ENCODE measurements around the gene TRMT1. TPM values are rescaled to one million over a fixed set of nuclear protein-coding genes. Genes with fewer than 3 reads are reported as not detected.

Gene TRMT1
- total RNA-seq, 4 donors from 2014 or later = 27.1 to 71.8 (median 28.3) TPM

DNA sequence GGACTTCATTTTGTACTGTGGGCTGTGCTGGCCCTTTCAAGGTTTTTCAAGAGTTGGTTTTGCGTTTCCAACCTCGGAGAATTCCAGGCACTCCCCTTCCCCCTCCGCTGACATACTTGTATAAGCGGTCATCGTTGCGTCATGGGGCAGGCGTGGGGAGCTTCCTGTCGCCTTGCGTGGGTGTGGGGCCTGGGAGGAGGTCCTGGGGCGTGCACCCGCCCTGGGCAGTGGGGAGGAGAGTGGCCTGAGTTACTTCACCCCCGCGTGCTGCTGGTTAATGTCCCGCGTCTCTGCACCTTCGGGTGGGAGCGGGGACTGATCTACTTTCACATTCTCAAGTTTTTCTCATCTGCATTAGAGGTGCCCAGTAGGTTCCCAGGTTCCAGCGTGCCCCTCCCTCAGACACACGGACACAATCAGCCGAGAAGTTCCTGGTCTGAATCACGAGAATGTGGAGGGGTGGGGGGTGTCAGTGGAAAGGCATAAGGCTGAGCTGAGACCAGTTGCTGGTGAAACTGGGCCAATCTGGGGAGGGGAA lies 37.8 kb upstream of the TRMT1 start:
- peaks cover 0 to 28% (median 13%) of the 10 kb centered on the region in 4 donors for H3K4me1 ChIP-seq
- peak overlapping the region; percentile 94 to 99 (median 98) for H3K27ac ChIP-seq
- TF ChIP-seq POLR2A (IDR thresholded peaks at IDR 0.05) = peak; percentile 85 to 93
- no peak for TF ChIP-seq CTCF (IDR thresholded peaks at IDR 0.05)
- H3K27me3 ChIP-seq = no peaks in the 10 kb centered on the region
- no peaks in the 10 kb centered on the region for H3K36me3 ChIP-seq
- no peaks in the 10 kb centered on the region for H3K9me3 ChIP-seq
- peak overlapping the region; percentile 72 to 93 (median 88) for H3K4me3 ChIP-seq
- peak; percentile 85 to 96 (median 93) for DNase-seq

DNA sequence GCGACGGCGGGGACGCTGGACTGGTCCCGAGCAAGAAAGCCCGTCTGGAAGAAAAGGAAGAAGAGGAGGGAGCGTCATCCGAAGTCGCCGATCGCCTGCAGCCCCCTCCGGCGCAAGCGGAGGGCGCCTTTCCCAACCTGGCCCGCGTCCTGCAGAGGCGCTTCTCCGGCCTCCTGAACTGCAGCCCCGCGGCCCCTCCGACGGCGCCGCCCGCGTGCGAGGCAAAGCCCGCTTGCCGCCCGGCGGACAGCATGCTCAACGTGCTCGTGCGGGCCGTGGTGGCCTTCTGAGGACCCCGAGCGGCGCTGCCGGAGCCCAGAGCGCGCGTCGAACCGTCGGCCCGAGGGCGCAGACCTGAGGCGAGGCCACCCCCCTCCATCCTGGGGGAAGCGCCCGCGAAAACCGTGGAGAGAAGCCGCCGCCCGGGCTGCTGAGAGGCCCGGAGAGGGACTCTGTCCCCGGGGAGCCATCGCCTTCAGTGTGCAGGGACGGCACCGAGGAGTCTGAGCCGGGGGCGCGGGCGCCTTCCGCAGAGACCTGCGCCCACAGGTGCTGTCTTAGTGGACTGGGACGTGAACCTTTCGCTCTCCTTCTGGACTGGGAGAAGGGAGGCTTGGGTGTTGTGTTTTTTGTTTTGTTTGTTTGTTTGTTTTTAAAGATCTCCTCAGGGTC lies 37.2 kb upstream of the TRMT1 start:
- peak overlapping the region; percentile 72 to 93 (median 88) for H3K4me3 ChIP-seq
- peak overlapping the region; percentile 94 to 99 (median 98) for H3K27ac ChIP-seq
- TF ChIP-seq CTCF (IDR thresholded peaks at IDR 0.05) (peak in 2 of 6 experiments; percentile 4 to 18), POLR2A (IDR thresholded peaks at IDR 0.05) (no peak)
- H3K9me3 ChIP-seq = no peaks in the 10 kb centered on the region
- no peaks in the 10 kb centered on the region for H3K36me3 ChIP-seq
- peaks cover 0 to 34% (median 13%) of the 10 kb centered on the region in 4 donors for H3K4me1 ChIP-seq
- no peaks in the 10 kb centered on the region for H3K27me3 ChIP-seq
- DNase-seq = peak in 2 of 3 donors; percentile 44 to 65

GRCh38 chr19:13152974-13153568 lies 36.5 kb upstream of the TRMT1 start:
- H3K9me3 ChIP-seq = no peaks in the 10 kb centered on the region
- no peaks in the 10 kb centered on the region for H3K36me3 ChIP-seq
- peak overlapping the region; percentile 72 to 93 (median 88) for H3K4me3 ChIP-seq
- DNase-seq = peak; percentile 97 to 98 (median 97)
- peak in 3 of 6 experiments; percentile 2 to 11 (median 9) for TF ChIP-seq CTCF (IDR thresholded peaks at IDR 0.05)
- peak; percentile 100 for TF ChIP-seq POLR2A (IDR thresholded peaks at IDR 0.05)
- no peaks in the 10 kb centered on the region for H3K27me3 ChIP-seq
- H3K27ac ChIP-seq = peak overlapping the region; percentile 94 to 99 (median 98)
- H3K4me1 ChIP-seq = peaks cover 0 to 37% (median 13%) of the 10 kb centered on the region in 4 donors

- H3K27me3 ChIP-seq = no peaks in the 10 kb centered on the region
- no peaks in the 10 kb centered on the region for H3K9me3 ChIP-seq
- no peaks in the 10 kb centered on the region for H3K36me3 ChIP-seq
- peak overlapping the region; percentile 94 to 99 (median 98) for H3K27ac ChIP-seq
- H3K4me1 ChIP-seq = peaks cover 0 to 38% (median 12%) of the 10 kb centered on the region in 4 donors
- no peak for DNase-seq
- TF ChIP-seq POLR2A (IDR thresholded peaks at IDR 0.05) (no peak), CTCF (IDR thresholded peaks at IDR 0.05) (no peak)
- H3K4me3 ChIP-seq = peak overlapping the region; percentile 72 to 93 (median 88)
Measured at GRCh38 chr19:13152356-13152973, 35.9 kb upstream of the TRMT1 start.

DNA sequence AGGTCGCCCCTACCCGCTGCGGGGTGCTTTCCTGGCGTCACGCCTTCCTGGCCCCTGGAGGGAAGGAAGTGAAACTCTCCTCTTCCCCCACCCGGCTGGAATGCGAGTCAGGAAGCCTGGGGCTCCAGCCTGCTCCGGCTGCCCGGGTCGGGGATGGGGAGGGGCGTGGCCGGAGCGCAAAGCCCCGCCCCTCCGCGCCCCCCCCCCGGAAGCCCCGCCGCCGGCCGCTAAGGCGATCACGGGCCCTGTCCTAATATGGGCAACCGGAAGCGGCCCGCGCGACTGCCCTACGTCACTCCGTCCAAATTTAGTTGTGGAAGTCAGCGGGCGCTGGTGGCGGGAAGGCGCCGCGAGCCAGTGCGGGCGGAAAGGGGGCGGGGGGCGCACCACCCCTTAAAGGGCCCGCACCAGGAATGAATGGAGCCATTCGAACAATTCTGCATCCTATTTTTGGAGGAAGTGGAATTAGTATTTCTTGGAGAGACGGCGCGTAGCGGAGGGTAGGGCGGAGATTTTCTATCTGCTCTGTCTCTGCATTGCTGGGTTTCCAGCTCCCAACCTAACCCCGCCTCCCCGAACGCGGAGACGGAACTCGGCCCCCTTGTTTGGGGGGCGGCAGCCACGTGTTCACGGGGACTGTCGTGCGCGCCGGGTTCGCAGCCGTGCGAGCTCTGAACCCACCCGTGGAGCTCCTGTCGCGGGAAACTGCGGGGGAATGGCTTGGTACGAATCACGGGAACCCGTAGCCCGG lies 35.2 kb upstream of the TRMT1 start:
- no peaks in the 10 kb centered on the region for H3K9me3 ChIP-seq
- peak; percentile 97 to 98 for TF ChIP-seq POLR2A (IDR thresholded peaks at IDR 0.05)
- peak in 2 of 6 experiments; percentile 2 to 16 for TF ChIP-seq CTCF (IDR thresholded peaks at IDR 0.05)

More for the DNA sequence above, 35.2 kb upstream of the TRMT1 start:
- no peaks in the 10 kb centered on the region for H3K36me3 ChIP-seq
- no peaks in the 10 kb centered on the region for H3K27me3 ChIP-seq
- H3K4me3 ChIP-seq = peak overlapping the region; percentile 72 to 93 (median 88)
- H3K4me1 ChIP-seq = peaks cover 0 to 37% (median 10%) of the 10 kb centered on the region in 4 donors
- peak overlapping the region; percentile 94 to 99 (median 98) for H3K27ac ChIP-seq
- peak; percentile 96 to 99 (median 98) for DNase-seq

Measured in Peyer's patch (tissue), 4 donors.